A549 (cell line): ENCODE data around the gene ADAMTS12.

Source experiments
- CBX2 ChIP-seq: fragments of 200-600 bp; sonication (generic); IDR thresholded peaks from 2 replicates; pipeline ENCODE4 v1.6.1; 2016; ENCODE audit warnings: low read depth, mild to moderate bottlenecking, borderline replicate concordance
- EP300 ChIP-seq, 2 experiments: fragments of >200 bp; sonication (Bioruptor Twin); formaldehyde crosslinking; IDR thresholded peaks; 2 replicates in 1 of 2; 3 replicates in 1 of 2; pipeline ENCODE4 v1.6.1; 2016 to 2017
- MYC ChIP-seq: IDR thresholded peaks from 2 replicates; pipeline ENCODE4 v1.6.1; 2012; ENCODE audit warnings: mild to moderate bottlenecking, inconsistent platforms, low read length, improper control_type of control experiment, borderline replicate concordance
- POLR2A ChIP-seq: IDR thresholded peaks from 2 replicates; pipeline ENCODE4 v1.6.1; 2012; ENCODE audit warnings: mild to moderate bottlenecking, low read length
- TF ChIP-seq, protein P1 (sequence below): fragments of 200-600 bp; sonication (generic); IDR thresholded peaks from 2 replicates; pipeline ENCODE4 v1.6.1; 2016; ENCODE audit warnings: antibody characterized with exemption, mild to moderate bottlenecking, moderate library complexity
- TF ChIP-seq, protein P2 (sequence below): fragments of >200 bp; sonication (Bioruptor Twin); formaldehyde crosslinking; IDR thresholded peaks from 3 replicates; pipeline ENCODE4 v1.5.1; 2016
- TF ChIP-seq, protein P3 (sequence below): fragments of 250-450 bp; sonication (Bioruptor Pico); IDR thresholded peaks from 2 replicates; pipeline ENCODE4 v1.5.0; 2021; ENCODE audit warnings: mild to moderate bottlenecking, moderate library complexity, borderline replicate concordance

DNA sequence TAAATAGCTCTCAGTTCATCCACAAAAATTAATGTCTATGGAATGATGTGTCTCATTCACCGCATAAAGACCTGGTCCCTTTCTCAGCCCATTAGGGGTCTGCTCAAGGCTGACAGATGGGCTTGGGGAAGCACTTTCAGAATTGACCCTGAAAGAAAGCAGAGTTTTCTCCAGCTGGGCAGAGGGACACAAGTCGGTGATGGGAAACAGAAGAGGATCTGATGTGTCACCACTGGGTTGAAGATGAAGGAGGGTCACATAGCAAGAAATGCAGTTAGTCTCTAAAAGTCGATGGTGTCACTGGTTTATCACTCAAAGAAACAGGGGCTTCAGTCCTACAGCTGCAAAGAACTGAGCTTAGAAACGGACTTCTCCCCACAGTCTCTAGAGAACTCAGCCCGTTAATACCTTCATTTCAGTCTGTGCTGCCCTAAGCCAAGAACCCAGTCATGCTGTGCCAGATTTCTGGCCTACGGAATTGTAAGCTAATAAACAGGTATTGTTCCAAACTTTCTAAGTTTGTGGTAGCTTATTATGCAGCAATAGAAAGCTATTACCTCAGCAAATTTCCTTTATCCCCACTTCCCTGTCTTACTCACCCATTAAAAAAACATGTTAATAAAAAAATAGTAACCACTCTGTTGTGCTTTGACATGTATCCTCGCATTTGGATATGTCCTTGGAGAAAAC is 64.6 kb downstream of the ADAMTS12 start:
- TF ChIP-seq, protein P1, sequence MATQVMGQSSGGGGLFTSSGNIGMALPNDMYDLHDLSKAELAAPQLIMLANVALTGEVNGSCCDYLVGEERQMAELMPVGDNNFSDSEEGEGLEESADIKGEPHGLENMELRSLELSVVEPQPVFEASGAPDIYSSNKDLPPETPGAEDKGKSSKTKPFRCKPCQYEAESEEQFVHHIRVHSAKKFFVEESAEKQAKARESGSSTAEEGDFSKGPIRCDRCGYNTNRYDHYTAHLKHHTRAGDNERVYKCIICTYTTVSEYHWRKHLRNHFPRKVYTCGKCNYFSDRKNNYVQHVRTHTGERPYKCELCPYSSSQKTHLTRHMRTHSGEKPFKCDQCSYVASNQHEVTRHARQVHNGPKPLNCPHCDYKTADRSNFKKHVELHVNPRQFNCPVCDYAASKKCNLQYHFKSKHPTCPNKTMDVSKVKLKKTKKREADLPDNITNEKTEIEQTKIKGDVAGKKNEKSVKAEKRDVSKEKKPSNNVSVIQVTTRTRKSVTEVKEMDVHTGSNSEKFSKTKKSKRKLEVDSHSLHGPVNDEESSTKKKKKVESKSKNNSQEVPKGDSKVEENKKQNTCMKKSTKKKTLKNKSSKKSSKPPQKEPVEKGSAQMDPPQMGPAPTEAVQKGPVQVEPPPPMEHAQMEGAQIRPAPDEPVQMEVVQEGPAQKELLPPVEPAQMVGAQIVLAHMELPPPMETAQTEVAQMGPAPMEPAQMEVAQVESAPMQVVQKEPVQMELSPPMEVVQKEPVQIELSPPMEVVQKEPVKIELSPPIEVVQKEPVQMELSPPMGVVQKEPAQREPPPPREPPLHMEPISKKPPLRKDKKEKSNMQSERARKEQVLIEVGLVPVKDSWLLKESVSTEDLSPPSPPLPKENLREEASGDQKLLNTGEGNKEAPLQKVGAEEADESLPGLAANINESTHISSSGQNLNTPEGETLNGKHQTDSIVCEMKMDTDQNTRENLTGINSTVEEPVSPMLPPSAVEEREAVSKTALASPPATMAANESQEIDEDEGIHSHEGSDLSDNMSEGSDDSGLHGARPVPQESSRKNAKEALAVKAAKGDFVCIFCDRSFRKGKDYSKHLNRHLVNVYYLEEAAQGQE, result no peak
- no peak for TF ChIP-seq MYC
- TF ChIP-seq EP300 (IDR thresholded peaks at IDR 0.05), result no peak
- TF ChIP-seq POLR2A, result no peak
- TF ChIP-seq, protein P2, sequence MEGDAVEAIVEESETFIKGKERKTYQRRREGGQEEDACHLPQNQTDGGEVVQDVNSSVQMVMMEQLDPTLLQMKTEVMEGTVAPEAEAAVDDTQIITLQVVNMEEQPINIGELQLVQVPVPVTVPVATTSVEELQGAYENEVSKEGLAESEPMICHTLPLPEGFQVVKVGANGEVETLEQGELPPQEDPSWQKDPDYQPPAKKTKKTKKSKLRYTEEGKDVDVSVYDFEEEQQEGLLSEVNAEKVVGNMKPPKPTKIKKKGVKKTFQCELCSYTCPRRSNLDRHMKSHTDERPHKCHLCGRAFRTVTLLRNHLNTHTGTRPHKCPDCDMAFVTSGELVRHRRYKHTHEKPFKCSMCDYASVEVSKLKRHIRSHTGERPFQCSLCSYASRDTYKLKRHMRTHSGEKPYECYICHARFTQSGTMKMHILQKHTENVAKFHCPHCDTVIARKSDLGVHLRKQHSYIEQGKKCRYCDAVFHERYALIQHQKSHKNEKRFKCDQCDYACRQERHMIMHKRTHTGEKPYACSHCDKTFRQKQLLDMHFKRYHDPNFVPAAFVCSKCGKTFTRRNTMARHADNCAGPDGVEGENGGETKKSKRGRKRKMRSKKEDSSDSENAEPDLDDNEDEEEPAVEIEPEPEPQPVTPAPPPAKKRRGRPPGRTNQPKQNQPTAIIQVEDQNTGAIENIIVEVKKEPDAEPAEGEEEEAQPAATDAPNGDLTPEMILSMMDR, result no peak
- TF ChIP-seq, protein P3, sequence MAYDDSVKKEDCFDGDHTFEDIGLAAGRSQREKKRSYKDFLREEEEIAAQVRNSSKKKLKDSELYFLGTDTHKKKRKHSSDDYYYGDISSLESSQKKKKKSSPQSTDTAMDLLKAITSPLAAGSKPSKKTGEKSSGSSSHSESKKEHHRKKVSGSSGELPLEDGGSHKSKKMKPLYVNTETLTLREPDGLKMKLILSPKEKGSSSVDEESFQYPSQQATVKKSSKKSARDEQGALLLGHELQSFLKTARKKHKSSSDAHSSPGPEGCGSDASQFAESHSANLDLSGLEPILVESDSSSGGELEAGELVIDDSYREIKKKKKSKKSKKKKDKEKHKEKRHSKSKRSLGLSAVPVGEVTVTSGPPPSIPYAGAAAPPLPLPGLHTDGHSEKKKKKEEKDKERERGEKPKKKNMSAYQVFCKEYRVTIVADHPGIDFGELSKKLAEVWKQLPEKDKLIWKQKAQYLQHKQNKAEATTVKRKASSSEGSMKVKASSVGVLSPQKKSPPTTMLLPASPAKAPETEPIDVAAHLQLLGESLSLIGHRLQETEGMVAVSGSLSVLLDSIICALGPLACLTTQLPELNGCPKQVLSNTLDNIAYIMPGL (CRISPR knock-in tag), result no peak
- TF ChIP-seq CBX2, result no peak
